Measurements from ENCODE around the gene CFAP54.

CFAP54 gene

GRCh38 chr12:96902076-96902475 is 412.7 kb downstream of the CFAP54 start:
- no peak for FAIRE-seq

- no peak for FAIRE-seq
These were observed 417.1 kb downstream of the CFAP54 start for GRCh38 chr12:96906498-96906848.

- FAIRE-seq, result no peak
These were observed 417.7 kb downstream of the CFAP54 start, which contains the start of gene NEDD1 for GRCh38 chr12:96906849-96907670. Gene NEDD1 (plus strand): TSS chr12:96907257. CDS start chr12:96909760, 2,503 bp downstream.

GRCh38 chr12:96907671-96908422 is 418.5 kb downstream of the CFAP54 start:
- no peak for FAIRE-seq

- no peak for FAIRE-seq
These were observed 419.0 kb downstream of the CFAP54 start for GRCh38 chr12:96908423-96908675.

- no peak for FAIRE-seq
These were observed 422.9 kb downstream of the CFAP54 start for GRCh38 chr12:96912261-96912660.

- FAIRE-seq, result no peak
These were observed 423.6 kb downstream of the CFAP54 start for GRCh38 chr12:96912943-96913342.

GRCh38 chr12:96919510-96920210 is 430.3 kb downstream of the CFAP54 start:
- FAIRE-seq, result no peak
